ENCODE data around the gene ARHGAP18.

- no peak for TF ChIP-seq SUZ12 (IDR thresholded peaks at IDR 0.05)
- TF ChIP-seq FOXA1 (IDR thresholded peaks at IDR 0.05) = no peak
- TF ChIP-seq SP1 (IDR thresholded peaks at IDR 0.05) = no peak
- TF ChIP-seq CTBP1 (IDR thresholded peaks at IDR 0.05; ENCODE audit: borderline replicate concordance) = no peak
These were observed 25.6 kb downstream of the ARHGAP18 start for GRCh38 chr6:129684323-129684884.
